ENCODE measurements around the gene KLK2. TPM values are rescaled to one million over a fixed set of nuclear protein-coding genes. Genes with fewer than 3 reads are reported as not detected.

Gene KLK2
- total RNA-seq, 1 experiment from 2014 or later, result not detected

GRCh38 chr19:50924586-50924985, 51.3 kb downstream of the KLK2 start:
- ATAC-seq, result no peak
- no peak for DNase-seq (ENCODE audit: low read depth, low spot score)
- Histone ChIP-seq H3K4me1 (ENCODE audit: control insufficient read depth, insufficient read depth, low read length) (no peaks in the 10 kb centered on the region; the same call in 1 of the 2 replicates), H3K27ac (ENCODE audit: low read length) (no peak overlapping the region), H3K36me3 (ENCODE audit: control insufficient read depth, insufficient read depth, low read length) (no peaks in the 10 kb centered on the region), H3K27me3 (ENCODE audit: control insufficient read depth, insufficient read depth, low read length) (peaks cover 5% of the 10 kb centered on the region; the same call in 1 of the 2 replicates), H3K4me3 (ENCODE audit: low read depth in 2 of 2, low read length in 2 of 2) (no peak overlapping the region), H3K9me3 (ENCODE audit: control insufficient read depth, insufficient read depth, low read depth, low read length) (no peaks in the 10 kb centered on the region)
- in situ Hi-C loops (cut with HindIII; ENCODE audit: low pct_unique_long_range_greater_than_20kb, low sequenced_read_pairs), result no loop called here
- intact Hi-C loops (cut with micrococcal nuclease; ENCODE audit: unreplicated experiment), result loop anchor here (5.0 to 10.0 kb wide), 2 partner anchors 127 to 170 kb away; no protein-coding TSS in a partner anchor
- TF ChIP-seq, protein P1, sequence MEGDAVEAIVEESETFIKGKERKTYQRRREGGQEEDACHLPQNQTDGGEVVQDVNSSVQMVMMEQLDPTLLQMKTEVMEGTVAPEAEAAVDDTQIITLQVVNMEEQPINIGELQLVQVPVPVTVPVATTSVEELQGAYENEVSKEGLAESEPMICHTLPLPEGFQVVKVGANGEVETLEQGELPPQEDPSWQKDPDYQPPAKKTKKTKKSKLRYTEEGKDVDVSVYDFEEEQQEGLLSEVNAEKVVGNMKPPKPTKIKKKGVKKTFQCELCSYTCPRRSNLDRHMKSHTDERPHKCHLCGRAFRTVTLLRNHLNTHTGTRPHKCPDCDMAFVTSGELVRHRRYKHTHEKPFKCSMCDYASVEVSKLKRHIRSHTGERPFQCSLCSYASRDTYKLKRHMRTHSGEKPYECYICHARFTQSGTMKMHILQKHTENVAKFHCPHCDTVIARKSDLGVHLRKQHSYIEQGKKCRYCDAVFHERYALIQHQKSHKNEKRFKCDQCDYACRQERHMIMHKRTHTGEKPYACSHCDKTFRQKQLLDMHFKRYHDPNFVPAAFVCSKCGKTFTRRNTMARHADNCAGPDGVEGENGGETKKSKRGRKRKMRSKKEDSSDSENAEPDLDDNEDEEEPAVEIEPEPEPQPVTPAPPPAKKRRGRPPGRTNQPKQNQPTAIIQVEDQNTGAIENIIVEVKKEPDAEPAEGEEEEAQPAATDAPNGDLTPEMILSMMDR (IDR thresholded peaks at IDR 0.05), result no peak
- TF ChIP-seq SIN3A (IDR thresholded peaks at IDR 0.05; ENCODE audit: borderline replicate concordance, insufficient read depth, low read depth, low read length) (no peak), POLR2AphosphoS5 (IDR thresholded peaks at IDR 0.05; ENCODE audit: low read depth, low read length) (no peak), TCF7L2 (IDR thresholded peaks at IDR 0.05; ENCODE audit: low read depth, low read length) (no peak)
- TF ChIP-seq, protein P2, sequence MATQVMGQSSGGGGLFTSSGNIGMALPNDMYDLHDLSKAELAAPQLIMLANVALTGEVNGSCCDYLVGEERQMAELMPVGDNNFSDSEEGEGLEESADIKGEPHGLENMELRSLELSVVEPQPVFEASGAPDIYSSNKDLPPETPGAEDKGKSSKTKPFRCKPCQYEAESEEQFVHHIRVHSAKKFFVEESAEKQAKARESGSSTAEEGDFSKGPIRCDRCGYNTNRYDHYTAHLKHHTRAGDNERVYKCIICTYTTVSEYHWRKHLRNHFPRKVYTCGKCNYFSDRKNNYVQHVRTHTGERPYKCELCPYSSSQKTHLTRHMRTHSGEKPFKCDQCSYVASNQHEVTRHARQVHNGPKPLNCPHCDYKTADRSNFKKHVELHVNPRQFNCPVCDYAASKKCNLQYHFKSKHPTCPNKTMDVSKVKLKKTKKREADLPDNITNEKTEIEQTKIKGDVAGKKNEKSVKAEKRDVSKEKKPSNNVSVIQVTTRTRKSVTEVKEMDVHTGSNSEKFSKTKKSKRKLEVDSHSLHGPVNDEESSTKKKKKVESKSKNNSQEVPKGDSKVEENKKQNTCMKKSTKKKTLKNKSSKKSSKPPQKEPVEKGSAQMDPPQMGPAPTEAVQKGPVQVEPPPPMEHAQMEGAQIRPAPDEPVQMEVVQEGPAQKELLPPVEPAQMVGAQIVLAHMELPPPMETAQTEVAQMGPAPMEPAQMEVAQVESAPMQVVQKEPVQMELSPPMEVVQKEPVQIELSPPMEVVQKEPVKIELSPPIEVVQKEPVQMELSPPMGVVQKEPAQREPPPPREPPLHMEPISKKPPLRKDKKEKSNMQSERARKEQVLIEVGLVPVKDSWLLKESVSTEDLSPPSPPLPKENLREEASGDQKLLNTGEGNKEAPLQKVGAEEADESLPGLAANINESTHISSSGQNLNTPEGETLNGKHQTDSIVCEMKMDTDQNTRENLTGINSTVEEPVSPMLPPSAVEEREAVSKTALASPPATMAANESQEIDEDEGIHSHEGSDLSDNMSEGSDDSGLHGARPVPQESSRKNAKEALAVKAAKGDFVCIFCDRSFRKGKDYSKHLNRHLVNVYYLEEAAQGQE (IDR thresholded peaks at IDR 0.05; ENCODE audit: insufficient read depth in 1 of 2, low read depth in 2 of 2, low read length in 1 of 2), result no peak
- no TSS peak for BruUV-seq (replicated peaks)
- ChIA-PET POLR2A (no interaction called here), CTCF (interaction anchor here (0.7 kb wide), 1 partner anchor 95 kb away, joined by 6 read pairs; the partner anchor contains the start of gene KLK10)

DNA sequence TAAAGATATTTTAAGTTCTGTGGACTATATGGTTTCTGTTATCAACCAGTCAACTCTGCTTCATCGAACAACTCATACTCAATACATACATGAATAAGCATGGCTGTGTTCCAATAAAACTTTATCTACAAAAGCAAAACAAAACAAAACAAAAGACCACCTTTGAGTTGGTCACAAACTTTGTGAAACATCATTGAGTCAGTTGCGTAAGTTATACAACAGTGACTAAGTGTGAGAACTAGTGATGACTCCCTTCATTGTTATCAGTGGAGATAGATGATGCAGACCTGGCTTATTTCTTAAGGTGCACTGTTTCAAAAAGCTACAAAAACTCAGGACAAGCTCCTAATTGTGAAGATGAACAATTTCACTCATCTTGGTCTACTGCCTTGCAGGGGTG, 52.5 kb downstream of the KLK2 start:
- Histone ChIP-seq H3K4me1 (ENCODE audit: control insufficient read depth, insufficient read depth, low read length) (no peaks in the 10 kb centered on the region; the same call in none of the 2 replicates), H3K27me3 (ENCODE audit: control insufficient read depth, insufficient read depth, low read length) (0 out of 2 replicates have a peak, but pooled peaks cover 2% of the 10 kb centered on the region), H3K9me3 (ENCODE audit: control insufficient read depth, insufficient read depth, low read depth, low read length) (no peaks in the 10 kb centered on the region), H3K4me3 (ENCODE audit: low read depth in 2 of 2, low read length in 2 of 2) (no peak overlapping the region), H3K27ac (ENCODE audit: low read length) (no peak overlapping the region), H3K36me3 (ENCODE audit: control insufficient read depth, insufficient read depth, low read length) (no peaks in the 10 kb centered on the region)
- ATAC-seq (no peak), DNase-seq (ENCODE audit: low read depth, low spot score) (no peak)
- in situ Hi-C loops (cut with HindIII; ENCODE audit: low pct_unique_long_range_greater_than_20kb, low sequenced_read_pairs), result no loop called here
- no TSS peak for BruUV-seq (replicated peaks)
- POLR2A ChIA-PET, result no interaction called here
- intact Hi-C loops (cut with micrococcal nuclease; ENCODE audit: unreplicated experiment), result loop anchor here (10.0 kb wide), 1 partner anchor 169 kb away; no protein-coding TSS in a partner anchor
- CTCF ChIA-PET, result no interaction called here
- TF ChIP-seq, protein P1 (IDR thresholded peaks at IDR 0.05), result no peak
- TF ChIP-seq, protein P2 (IDR thresholded peaks at IDR 0.05; ENCODE audit: insufficient read depth in 1 of 2, low read depth in 2 of 2, low read length in 1 of 2), result no peak
- TF ChIP-seq POLR2AphosphoS5 (IDR thresholded peaks at IDR 0.05; ENCODE audit: low read depth, low read length) (no peak), SIN3A (IDR thresholded peaks at IDR 0.05; ENCODE audit: borderline replicate concordance, insufficient read depth, low read depth, low read length) (no peak), TCF7L2 (IDR thresholded peaks at IDR 0.05; ENCODE audit: low read depth, low read length) (no peak)

Data from Panc1 (cell line).